ENCODE results near the gene DCDC1.

Gene DCDC1

DNA sequence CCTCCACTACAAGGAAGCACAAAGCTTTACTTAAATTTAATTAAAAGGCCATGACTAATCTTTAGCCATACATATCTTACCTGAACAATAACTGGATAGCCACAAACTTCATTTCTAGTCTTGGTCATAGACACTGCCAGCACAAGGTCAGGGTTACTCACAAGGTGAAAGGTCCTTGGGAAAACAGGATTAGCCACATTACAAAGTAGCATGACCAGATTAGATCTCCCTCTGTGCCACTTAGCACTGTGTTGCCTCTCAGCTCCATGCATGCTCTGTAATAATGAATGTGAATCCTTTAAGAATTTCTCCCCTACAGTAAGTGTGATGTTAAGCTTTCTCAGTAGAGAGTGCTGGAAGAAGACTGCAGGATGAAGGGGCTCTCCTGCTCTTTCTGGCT lies 458.3 kb downstream of the DCDC1 start:
- Histone ChIP-seq H3K4me3 (ENCODE audit: low read length in 2 of 2) (no peak overlapping the region), H3K27me3 (ENCODE audit: control insufficient read depth in 2 of 2, insufficient read depth in 2 of 2, low read length in 2 of 2) (no peaks in the 10 kb centered on the region), H3K9ac (ENCODE audit: low read depth in 1 of 2, low read length in 2 of 2) (no peak overlapping the region), H3K9me3 (ENCODE audit: control insufficient read depth in 2 of 2, low read length in 2 of 2) (no peaks in the 10 kb centered on the region), H3K36me3 (ENCODE audit: control insufficient read depth in 2 of 2, insufficient read depth in 2 of 2, low read length in 2 of 2) (no peaks in the 10 kb centered on the region), H3K4me1 (ENCODE audit: control insufficient read depth in 2 of 2, insufficient read depth in 2 of 2, low read length in 2 of 2) (no peaks in the 10 kb centered on the region), H3K27ac (ENCODE audit: low read depth in 2 of 2, low read length in 2 of 2) (no peak overlapping the region)

DNA sequence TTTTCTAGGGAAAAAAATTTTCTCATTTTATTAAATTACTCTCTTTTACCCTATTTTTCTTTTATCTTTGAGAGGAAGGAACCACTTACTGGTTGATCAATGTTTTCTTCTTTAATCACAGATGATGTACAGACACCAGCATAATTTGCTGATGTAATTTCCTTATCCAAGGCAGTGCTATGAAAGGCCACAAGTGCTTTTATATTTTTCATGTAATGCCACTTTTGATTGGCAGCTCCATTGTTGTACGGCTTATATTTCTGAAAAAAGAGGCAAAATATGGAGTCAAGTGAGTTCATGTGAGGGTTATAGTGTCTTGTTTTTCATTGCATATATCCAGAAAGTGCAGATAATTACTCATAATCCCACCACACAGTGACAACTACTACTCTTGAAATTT lies 460.7 kb downstream of the DCDC1 start:
- H3K9me3 ChIP-seq (ENCODE audit: control insufficient read depth in 2 of 2, low read length in 2 of 2), result no peaks in the 10 kb centered on the region
- no peaks in the 10 kb centered on the region for H3K27me3 ChIP-seq (ENCODE audit: control insufficient read depth in 2 of 2, insufficient read depth in 2 of 2, low read length in 2 of 2)
- no peak overlapping the region for H3K9ac ChIP-seq (ENCODE audit: low read depth in 1 of 2, low read length in 2 of 2)
- H3K27ac ChIP-seq (ENCODE audit: low read depth in 2 of 2, low read length in 2 of 2), result no peak overlapping the region
- no peak overlapping the region for H3K4me3 ChIP-seq (ENCODE audit: low read length in 2 of 2)
- no peaks in the 10 kb centered on the region for H3K36me3 ChIP-seq (ENCODE audit: control insufficient read depth in 2 of 2, insufficient read depth in 2 of 2, low read length in 2 of 2)
- no peaks in the 10 kb centered on the region for H3K4me1 ChIP-seq (ENCODE audit: control insufficient read depth in 2 of 2, insufficient read depth in 2 of 2, low read length in 2 of 2)

DNA sequence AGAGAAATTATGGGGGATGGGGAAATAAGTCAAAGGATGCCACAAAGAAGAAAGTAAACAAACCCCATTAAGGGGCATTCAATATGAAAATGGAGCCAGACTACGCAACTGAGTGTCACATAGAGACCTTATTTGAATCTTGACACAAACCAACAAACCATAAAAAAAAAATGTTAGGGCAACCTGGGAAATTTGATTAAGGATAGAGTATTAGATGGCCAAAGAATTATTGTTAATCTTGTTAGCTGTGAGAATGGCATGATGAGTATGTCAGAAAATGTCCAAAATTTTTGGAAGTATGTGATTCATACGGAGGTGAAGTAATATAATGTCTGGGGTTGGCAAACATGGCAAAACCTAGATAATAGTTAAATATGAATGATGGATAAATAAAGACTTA lies 461.3 kb downstream of the DCDC1 start:
- Histone ChIP-seq H3K4me3 (ENCODE audit: low read length in 2 of 2) (no peak overlapping the region), H3K36me3 (ENCODE audit: control insufficient read depth in 2 of 2, insufficient read depth in 2 of 2, low read length in 2 of 2) (no peaks in the 10 kb centered on the region), H3K4me1 (ENCODE audit: control insufficient read depth in 2 of 2, insufficient read depth in 2 of 2, low read length in 2 of 2) (no peaks in the 10 kb centered on the region), H3K9ac (ENCODE audit: low read depth in 1 of 2, low read length in 2 of 2) (no peak overlapping the region), H3K27me3 (ENCODE audit: control insufficient read depth in 2 of 2, insufficient read depth in 2 of 2, low read length in 2 of 2) (no peaks in the 10 kb centered on the region), H3K27ac (ENCODE audit: low read depth in 2 of 2, low read length in 2 of 2) (no peak overlapping the region), H3K9me3 (ENCODE audit: control insufficient read depth in 2 of 2, low read length in 2 of 2) (no peaks in the 10 kb centered on the region)

DNA sequence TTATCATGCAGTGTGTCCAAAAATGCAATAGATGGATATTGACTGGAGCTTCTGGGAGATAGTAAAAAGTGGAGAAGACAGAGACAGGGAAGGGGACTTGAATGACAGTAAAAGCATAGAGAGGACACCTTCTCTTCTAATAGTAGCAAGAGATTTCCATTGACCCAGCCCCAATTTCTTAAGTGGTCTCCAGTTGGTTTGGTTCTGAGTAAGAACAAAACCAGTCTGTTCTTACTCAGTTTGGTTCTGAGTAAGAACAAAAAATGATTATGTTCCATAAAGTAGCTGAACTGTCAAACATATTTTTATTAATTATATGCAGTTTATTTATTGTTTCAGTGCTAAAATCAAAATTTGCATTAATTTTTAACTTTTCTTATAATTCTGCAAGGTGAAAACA lies 466.6 kb downstream of the DCDC1 start:
- H3K9ac ChIP-seq (ENCODE audit: low read depth in 1 of 2, low read length in 2 of 2), result no peak overlapping the region
- no peaks in the 10 kb centered on the region for H3K4me1 ChIP-seq (ENCODE audit: control insufficient read depth in 2 of 2, insufficient read depth in 2 of 2, low read length in 2 of 2)
- no peak overlapping the region for H3K27ac ChIP-seq (ENCODE audit: low read depth in 2 of 2, low read length in 2 of 2)
- no peaks in the 10 kb centered on the region for H3K9me3 ChIP-seq (ENCODE audit: control insufficient read depth in 2 of 2, low read length in 2 of 2)
- H3K27me3 ChIP-seq (ENCODE audit: control insufficient read depth in 2 of 2, insufficient read depth in 2 of 2, low read length in 2 of 2), result no peaks in the 10 kb centered on the region
- no peaks in the 10 kb centered on the region for H3K36me3 ChIP-seq (ENCODE audit: control insufficient read depth in 2 of 2, insufficient read depth in 2 of 2, low read length in 2 of 2)
- H3K4me3 ChIP-seq (ENCODE audit: low read length in 2 of 2), result no peak overlapping the region

DNA sequence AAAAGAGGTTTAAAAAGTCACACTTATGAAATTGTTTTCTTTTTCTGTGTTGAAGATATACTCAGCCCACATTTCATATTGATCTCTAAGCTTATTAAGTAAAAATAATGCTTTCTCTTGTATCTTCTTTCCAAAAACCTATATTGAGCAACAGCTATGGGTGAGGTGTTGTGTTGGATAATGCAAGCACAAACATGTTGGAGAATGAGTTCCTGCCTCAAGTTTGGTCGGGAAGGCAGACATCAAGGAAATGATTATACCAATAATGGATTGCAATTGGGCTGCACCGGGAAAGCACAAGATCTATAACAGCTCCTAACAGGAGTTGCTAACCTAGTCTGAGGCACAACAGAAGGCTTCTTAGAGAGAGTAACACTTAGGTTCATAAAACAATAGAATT lies 474.5 kb downstream of the DCDC1 start:
- no peaks in the 10 kb centered on the region for H3K4me1 ChIP-seq (ENCODE audit: control insufficient read depth in 2 of 2, insufficient read depth in 2 of 2, low read length in 2 of 2)
- H3K27ac ChIP-seq (ENCODE audit: low read depth in 2 of 2, low read length in 2 of 2), result no peak overlapping the region
- H3K4me3 ChIP-seq (ENCODE audit: low read length in 2 of 2), result no peak overlapping the region
- H3K27me3 ChIP-seq (ENCODE audit: control insufficient read depth in 2 of 2, insufficient read depth in 2 of 2, low read length in 2 of 2), result no peaks in the 10 kb centered on the region
- H3K9ac ChIP-seq (ENCODE audit: low read depth in 1 of 2, low read length in 2 of 2), result no peak overlapping the region
- no peaks in the 10 kb centered on the region for H3K36me3 ChIP-seq (ENCODE audit: control insufficient read depth in 2 of 2, insufficient read depth in 2 of 2, low read length in 2 of 2)
- no peaks in the 10 kb centered on the region for H3K9me3 ChIP-seq (ENCODE audit: control insufficient read depth in 2 of 2, low read length in 2 of 2)

DNA sequence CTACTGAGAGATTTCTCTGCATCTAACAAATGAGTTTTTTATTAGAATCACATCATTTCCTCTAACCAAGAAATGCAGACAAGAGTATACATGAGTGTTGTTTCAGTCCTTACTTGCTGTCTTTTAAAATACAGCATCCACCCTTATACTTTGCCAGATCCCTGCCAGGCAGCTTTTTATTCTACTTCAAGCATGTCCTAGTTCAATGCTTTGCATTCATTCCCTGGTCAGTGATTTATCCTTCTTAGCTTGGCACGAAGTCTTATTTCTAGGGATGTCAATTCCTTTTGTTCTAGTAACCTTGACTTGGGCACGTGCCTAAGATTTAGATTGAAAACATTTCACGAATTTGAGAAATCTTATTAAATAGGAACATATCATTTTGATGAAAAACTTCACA lies 476.2 kb downstream of the DCDC1 start:
- Histone ChIP-seq H3K9ac (ENCODE audit: low read depth in 1 of 2, low read length in 2 of 2) (no peak overlapping the region), H3K4me1 (ENCODE audit: control insufficient read depth in 2 of 2, insufficient read depth in 2 of 2, low read length in 2 of 2) (no peaks in the 10 kb centered on the region), H3K4me3 (ENCODE audit: low read length in 2 of 2) (no peak overlapping the region), H3K36me3 (ENCODE audit: control insufficient read depth in 2 of 2, insufficient read depth in 2 of 2, low read length in 2 of 2) (no peaks in the 10 kb centered on the region), H3K27ac (ENCODE audit: low read depth in 2 of 2, low read length in 2 of 2) (no peak overlapping the region), H3K27me3 (ENCODE audit: control insufficient read depth in 2 of 2, insufficient read depth in 2 of 2, low read length in 2 of 2) (no peaks in the 10 kb centered on the region), H3K9me3 (ENCODE audit: control insufficient read depth in 2 of 2, low read length in 2 of 2) (no peaks in the 10 kb centered on the region)

DNA sequence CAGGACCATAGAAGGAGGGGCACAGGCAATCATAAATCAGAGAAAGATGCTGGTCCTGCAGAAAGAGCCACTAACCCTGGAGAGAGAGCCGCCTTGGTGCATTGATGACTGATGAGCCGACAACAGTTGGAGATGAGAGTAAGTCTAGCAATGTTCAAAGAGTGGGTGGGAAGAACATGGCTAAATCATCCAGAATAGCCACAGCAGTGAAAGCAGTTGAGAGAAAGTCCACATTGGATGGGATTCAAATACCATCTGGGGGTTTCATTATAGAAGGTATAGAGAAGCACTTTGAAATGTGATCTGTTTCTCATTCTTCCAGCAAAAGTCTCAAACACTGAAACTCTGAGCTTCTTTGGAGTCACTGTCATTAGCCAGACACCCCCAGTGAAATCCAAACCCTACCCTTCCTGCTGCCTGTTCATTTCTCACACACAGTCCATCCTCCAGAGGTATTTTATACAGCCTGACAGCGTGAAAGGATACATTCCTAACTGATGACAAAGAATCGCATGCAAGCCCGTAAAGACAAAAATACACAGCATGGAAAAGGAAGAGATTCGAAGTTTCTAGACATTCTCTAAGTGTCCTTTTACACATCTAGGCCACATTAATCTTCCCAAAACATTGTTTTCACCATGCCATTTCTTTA lies 480.3 kb downstream of the DCDC1 start:
- Histone ChIP-seq H3K9me3 (ENCODE audit: control insufficient read depth in 2 of 2, low read length in 2 of 2) (no peaks in the 10 kb centered on the region), H3K36me3 (ENCODE audit: control insufficient read depth in 2 of 2, insufficient read depth in 2 of 2, low read length in 2 of 2) (no peaks in the 10 kb centered on the region), H3K9ac (ENCODE audit: low read depth in 1 of 2, low read length in 2 of 2) (no peak overlapping the region), H3K4me1 (ENCODE audit: control insufficient read depth in 2 of 2, insufficient read depth in 2 of 2, low read length in 2 of 2) (no peaks in the 10 kb centered on the region), H3K27ac (ENCODE audit: low read depth in 2 of 2, low read length in 2 of 2) (no peak overlapping the region), H3K27me3 (ENCODE audit: control insufficient read depth in 2 of 2, insufficient read depth in 2 of 2, low read length in 2 of 2) (no peaks in the 10 kb centered on the region), H3K4me3 (ENCODE audit: low read length in 2 of 2) (no peak overlapping the region)

DNA sequence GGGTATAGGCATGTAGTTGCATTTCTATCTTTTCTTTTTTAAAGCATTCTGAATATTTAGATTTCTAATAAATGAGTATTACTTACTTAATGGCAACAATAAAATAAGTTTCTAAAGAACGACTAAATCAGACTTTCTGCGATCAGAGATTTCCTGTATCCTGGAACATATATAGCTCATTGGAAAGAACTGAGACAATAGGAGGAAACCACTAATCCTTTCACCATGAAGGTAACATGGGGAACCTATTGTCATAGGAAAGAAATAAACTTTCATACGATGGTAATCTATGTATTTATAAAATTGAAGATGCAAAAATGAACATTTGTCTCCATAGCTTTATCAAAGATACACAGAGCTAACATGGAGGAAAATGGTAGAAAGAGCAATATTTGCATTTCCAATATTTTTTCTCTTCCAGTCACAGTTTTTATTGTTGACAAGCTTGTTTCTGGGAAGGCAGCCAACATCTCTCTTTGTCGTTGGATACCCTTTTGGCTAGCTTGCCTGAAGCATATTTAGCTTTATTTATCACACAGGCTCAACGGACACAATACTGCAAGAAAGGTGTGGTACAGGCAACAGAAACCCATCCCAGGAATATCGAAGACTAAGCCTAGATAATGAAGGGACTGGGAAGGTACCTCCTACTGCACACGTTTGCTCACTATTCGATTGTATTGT lies 490.1 kb downstream of the DCDC1 start:
- Histone ChIP-seq H3K27ac (ENCODE audit: low read depth in 2 of 2, low read length in 2 of 2) (no peak overlapping the region), H3K9ac (ENCODE audit: low read depth in 1 of 2, low read length in 2 of 2) (no peak overlapping the region), H3K4me3 (ENCODE audit: low read length in 2 of 2) (no peak overlapping the region), H3K9me3 (ENCODE audit: control insufficient read depth in 2 of 2, low read length in 2 of 2) (no peaks in the 10 kb centered on the region), H3K4me1 (ENCODE audit: control insufficient read depth in 2 of 2, insufficient read depth in 2 of 2, low read length in 2 of 2) (no peaks in the 10 kb centered on the region), H3K36me3 (ENCODE audit: control insufficient read depth in 2 of 2, insufficient read depth in 2 of 2, low read length in 2 of 2) (no peaks in the 10 kb centered on the region), H3K27me3 (ENCODE audit: control insufficient read depth in 2 of 2, insufficient read depth in 2 of 2, low read length in 2 of 2) (no peaks in the 10 kb centered on the region)

DNA sequence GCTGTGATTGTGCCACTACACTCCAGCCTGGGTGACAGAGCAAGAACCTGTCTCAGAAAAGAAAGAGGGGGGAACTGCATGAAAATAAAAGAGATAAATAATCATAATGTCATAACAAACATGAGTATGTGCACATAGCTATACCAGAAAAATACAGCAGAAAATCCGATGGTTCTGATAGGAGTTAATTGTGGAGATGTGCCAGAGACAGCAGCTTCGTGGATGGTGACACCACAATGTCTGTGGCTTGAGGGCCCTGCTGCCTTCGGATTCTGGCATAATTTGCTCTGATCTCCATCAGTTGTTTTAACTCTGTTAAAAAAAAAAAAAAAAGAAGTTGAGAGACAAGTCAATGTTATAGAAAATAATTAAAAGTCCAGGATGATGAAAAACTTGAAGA lies 491.1 kb downstream of the DCDC1 start:
- Histone ChIP-seq H3K27ac (ENCODE audit: low read depth in 2 of 2, low read length in 2 of 2) (no peak overlapping the region), H3K4me3 (ENCODE audit: low read length in 2 of 2) (no peak overlapping the region), H3K4me1 (ENCODE audit: control insufficient read depth in 2 of 2, insufficient read depth in 2 of 2, low read length in 2 of 2) (no peaks in the 10 kb centered on the region), H3K36me3 (ENCODE audit: control insufficient read depth in 2 of 2, insufficient read depth in 2 of 2, low read length in 2 of 2) (no peaks in the 10 kb centered on the region), H3K9me3 (ENCODE audit: control insufficient read depth in 2 of 2, low read length in 2 of 2) (no peaks in the 10 kb centered on the region), H3K9ac (ENCODE audit: low read depth in 1 of 2, low read length in 2 of 2) (no peak overlapping the region), H3K27me3 (ENCODE audit: control insufficient read depth in 2 of 2, insufficient read depth in 2 of 2, low read length in 2 of 2) (no peaks in the 10 kb centered on the region)

DNA sequence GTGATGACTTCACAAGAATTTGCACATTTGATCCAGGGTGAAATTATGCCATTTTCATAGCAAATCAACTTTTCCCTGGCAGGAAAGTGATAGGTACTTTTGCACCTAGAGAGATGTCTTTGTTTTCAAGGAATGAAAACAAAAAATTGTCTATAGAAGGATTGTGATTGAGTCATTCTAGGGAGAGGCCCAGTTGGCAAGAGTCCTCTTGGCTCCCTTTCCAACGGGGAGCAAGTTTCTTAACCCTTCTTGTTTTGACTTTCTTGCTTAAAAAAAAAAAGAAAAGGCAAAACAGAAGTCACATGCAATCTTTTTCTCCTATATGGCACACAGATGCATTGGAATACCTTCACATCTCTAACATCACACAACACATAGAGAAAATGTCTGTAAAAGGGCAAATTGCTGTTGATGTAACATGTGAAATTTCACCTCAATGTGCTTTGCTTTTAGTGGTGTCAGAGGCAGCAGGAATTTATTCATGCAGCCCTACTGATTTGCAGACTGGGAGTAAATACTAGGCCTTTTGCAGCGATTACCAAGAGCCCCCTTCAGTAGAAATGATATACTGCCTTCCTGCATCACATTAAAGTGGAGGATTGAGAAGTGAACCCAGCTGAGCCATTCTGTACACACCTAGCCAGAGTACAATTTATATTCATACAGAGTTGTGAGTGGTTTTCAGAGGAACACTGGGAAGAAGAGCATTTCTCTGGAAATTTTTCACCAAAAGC lies 492.7 kb downstream of the DCDC1 start:
- no peak overlapping the region for H3K27ac ChIP-seq (ENCODE audit: low read depth in 2 of 2, low read length in 2 of 2)
- no peak overlapping the region for H3K9ac ChIP-seq (ENCODE audit: low read depth in 1 of 2, low read length in 2 of 2)
- H3K4me1 ChIP-seq (ENCODE audit: control insufficient read depth in 2 of 2, insufficient read depth in 2 of 2, low read length in 2 of 2), result peaks cover 0 to 3% of the 10 kb centered on the region in 2 donors
- no peaks in the 10 kb centered on the region for H3K36me3 ChIP-seq (ENCODE audit: control insufficient read depth in 2 of 2, insufficient read depth in 2 of 2, low read length in 2 of 2)
- no peaks in the 10 kb centered on the region for H3K9me3 ChIP-seq (ENCODE audit: control insufficient read depth in 2 of 2, low read length in 2 of 2)
- no peaks in the 10 kb centered on the region for H3K27me3 ChIP-seq (ENCODE audit: control insufficient read depth in 2 of 2, insufficient read depth in 2 of 2, low read length in 2 of 2)
- H3K4me3 ChIP-seq (ENCODE audit: low read length in 2 of 2), result no peak overlapping the region
